Measurements from ENCODE around the gene STXBP3.

STXBP3 gene

GRCh38 chr1:108832929-108833328 lies 86.5 kb downstream of the STXBP3 start:
- no peak overlapping the region for H3K27ac ChIP-seq
- no peak for TF ChIP-seq CTCF (IDR thresholded peaks at IDR 0.05)
- no peak for TF ChIP-seq ZFX (IDR thresholded peaks at IDR 0.05; ENCODE audit: borderline replicate concordance)

GRCh38 chr1:108841703-108842102 lies 95.2 kb downstream of the STXBP3 start:
- H3K27ac ChIP-seq, result no peak overlapping the region
- TF ChIP-seq CTCF (IDR thresholded peaks at IDR 0.05), result no peak
- TF ChIP-seq ZFX (IDR thresholded peaks at IDR 0.05; ENCODE audit: borderline replicate concordance), result no peak

GRCh38 chr1:108842525-108843181 lies 96.2 kb downstream of the STXBP3 start:
- TF ChIP-seq ZFX (IDR thresholded peaks at IDR 0.05; ENCODE audit: borderline replicate concordance) (no peak), CTCF (IDR thresholded peaks at IDR 0.05) (no peak)
- no peak overlapping the region for H3K27ac ChIP-seq

- H3K27ac ChIP-seq, result no peak overlapping the region
- TF ChIP-seq ZFX (IDR thresholded peaks at IDR 0.05; ENCODE audit: borderline replicate concordance), result no peak
- no peak for TF ChIP-seq CTCF (IDR thresholded peaks at IDR 0.05)
Observed at GRCh38 chr1:108843390-108844137, 97.1 kb downstream of the STXBP3 start.

- no peak for TF ChIP-seq ZFX (IDR thresholded peaks at IDR 0.05; ENCODE audit: borderline replicate concordance)
- TF ChIP-seq CTCF (IDR thresholded peaks at IDR 0.05), result no peak
Observed at GRCh38 chr1:108845446-108845845, 99.0 kb downstream of the STXBP3 start.

GRCh38 chr1:108845991-108846390 lies 99.5 kb downstream of the STXBP3 start:
- TF ChIP-seq ZFX (IDR thresholded peaks at IDR 0.05; ENCODE audit: borderline replicate concordance) (no peak), CTCF (IDR thresholded peaks at IDR 0.05) (no peak)
- H3K27ac ChIP-seq, result no peak overlapping the region

More at GRCh38 chr1:108845446-108845845, 99.0 kb downstream of the STXBP3 start:
- H3K27ac ChIP-seq, result no peak overlapping the region

GRCh38 chr1:108847494-108847893 lies 101.0 kb downstream of the STXBP3 start:
- no peak overlapping the region for H3K27ac ChIP-seq
- TF ChIP-seq CTCF (IDR thresholded peaks at IDR 0.05), result no peak
- TF ChIP-seq ZFX (IDR thresholded peaks at IDR 0.05; ENCODE audit: borderline replicate concordance), result no peak
